Esophagus mucosa (tissue), 1 donor: ENCODE data around the gene THEM5. TPM values are rescaled to one million over a fixed set of nuclear protein-coding genes. Genes with fewer than 3 reads are reported as not detected.

ENCODE experiments used
- ATAC-seq: fragments of 200-7000 bp; cut with Tn5 transposase; one replicate; pipeline ENCODE4 v1.9.1; 2020
- total RNA-seq: library from RNA; stranded (reverse); gene quantifications from one replicate; pipeline ENCODE4 v1.2.4, GENCODE V29; 2023
- donor health status: DM: yes; HTN: yes; CAD: no.

Gene THEM5
- total RNA-seq, 1 donor from 2014 or later = 0.32 TPM

DNA sequence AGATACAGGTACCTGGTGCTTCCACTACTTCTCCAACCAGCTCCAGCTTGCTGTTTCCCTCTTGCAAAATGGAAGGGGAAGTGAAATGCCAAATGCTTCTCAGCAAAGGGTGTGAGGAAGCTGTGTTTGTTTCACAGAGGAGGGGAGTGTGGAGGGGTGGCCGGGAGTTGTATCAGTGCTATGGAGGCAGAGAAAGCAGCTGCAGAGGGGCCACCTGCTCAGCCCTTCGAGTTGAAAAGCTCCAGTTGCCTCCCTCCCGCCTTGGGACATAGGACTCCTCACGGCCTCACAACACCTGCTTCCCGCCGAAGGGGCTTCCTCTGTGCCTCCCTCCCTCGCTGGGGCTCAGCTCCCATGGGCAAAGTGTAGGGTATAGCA is 36.2 kb downstream of the THEM5 start:
- no peak for ATAC-seq

DNA sequence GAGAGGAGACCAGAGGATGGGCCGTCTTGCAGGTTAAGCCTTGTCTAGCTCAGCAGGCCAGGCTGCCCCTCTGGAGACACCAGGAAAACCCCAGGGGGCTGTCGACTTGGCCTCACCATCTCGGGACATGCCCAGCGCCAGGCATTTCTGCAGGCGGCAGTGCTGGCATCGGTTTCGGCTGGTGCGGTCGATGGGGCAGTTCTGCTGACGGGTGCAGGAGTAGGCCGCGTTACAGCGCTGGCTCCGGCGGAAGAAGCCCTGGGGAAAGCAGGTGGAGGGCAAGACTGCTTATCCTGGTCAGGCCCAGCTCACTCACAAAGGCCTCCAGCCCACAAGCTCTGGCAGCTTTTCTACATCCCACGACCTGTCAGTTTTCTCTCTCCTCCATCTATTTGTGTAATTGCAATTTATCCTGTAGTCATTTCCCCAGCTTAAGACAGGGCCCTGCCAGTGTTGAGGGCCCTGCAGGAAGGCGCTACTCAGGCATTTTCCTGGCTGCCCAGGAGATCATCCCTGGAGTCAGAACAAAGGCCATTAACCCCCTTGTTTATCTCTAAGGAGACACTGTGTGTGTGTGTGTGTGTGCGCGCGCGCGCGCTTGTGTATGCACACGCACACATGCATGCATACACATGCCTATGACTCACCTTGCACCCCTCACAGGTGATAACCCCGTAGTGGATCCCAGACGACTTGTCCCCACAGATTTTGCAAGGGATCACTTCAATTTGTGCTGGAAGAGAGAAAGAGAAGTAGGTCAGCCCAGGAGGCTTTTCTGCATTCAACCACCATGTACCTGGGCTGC is 36.8 kb downstream of the THEM5 start:
- ATAC-seq = peak; percentile 60

DNA sequence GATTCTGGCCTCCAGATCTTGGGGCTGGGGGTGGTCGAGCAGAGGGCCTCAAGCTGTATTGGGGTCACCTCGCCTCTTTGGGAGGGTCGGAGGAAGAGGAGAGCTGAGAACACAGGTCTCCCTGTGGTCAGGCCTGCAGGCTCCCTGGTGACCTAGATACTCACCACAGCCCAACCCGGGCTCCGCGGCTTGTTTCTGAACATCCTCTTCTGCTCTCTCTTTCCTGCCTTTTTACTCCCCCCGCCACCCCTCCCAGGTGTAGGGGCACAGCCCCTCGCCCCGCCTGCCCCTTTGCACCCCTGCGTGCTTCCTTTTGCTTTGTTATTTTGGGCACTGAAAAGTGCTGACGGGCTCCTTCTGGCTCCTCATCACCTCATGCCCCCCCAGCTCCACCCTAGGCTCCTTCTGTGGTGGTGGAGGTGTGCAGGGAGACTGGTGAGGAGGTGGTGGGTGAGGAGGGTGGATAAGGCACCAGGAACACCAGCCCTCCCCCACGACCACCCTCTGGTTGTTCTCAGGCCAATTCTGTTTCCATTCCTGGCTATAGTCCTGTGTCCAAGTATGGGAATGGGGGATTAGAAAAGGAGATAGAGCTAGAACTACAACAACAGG is 37.7 kb downstream of the THEM5 start:
- ATAC-seq = no peak

DNA sequence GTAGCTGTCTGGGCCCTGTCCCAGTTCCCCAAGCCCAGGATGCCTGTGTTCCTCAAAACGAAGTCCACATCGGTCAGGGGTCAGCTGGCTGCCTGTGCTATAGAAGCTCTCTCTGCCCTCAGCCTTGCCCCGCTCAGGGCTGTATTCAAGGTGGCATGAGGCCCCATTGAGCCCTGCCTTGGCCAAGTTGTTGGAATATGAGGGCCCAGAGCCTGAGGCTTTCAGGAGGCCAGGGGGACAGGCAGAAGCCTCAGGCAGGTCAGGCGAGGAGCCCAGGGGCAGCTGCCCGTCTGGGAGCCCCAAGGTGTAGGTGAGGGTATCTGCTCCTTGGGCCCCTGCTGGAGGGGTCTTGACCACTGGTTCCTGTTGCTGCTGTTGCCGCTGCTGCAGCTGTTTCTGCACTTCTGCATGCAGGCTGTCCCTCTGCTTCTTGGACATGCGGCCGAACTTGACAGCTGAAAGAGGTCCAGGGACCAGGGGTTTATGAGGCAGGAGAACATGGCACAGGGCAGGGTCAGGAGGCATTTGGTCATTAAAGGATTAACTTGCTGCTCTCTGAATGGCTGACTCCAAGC is 38.5 kb downstream of the THEM5 start:
- no peak for ATAC-seq

DNA sequence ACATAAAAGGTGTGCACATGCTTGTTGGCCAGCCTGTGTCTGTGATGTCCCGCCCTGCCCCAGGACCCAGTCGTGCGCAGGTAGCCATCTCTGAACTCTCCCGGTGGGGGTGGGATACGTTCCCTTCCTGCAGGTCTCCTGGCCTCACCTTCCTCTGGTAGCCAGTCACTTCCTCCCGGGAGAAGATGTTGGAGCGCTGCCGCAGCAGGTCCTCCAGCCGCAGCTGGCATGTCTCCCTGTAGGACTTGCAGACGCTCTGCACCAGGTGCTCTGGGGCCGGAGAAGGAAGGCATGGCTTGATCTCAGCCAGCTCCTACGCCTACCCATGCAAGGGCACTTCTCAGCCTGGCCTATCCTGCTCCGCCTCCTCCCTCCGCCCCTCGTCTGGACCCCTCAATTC is 39.1 kb downstream of the THEM5 start:
- no peak for ATAC-seq

DNA sequence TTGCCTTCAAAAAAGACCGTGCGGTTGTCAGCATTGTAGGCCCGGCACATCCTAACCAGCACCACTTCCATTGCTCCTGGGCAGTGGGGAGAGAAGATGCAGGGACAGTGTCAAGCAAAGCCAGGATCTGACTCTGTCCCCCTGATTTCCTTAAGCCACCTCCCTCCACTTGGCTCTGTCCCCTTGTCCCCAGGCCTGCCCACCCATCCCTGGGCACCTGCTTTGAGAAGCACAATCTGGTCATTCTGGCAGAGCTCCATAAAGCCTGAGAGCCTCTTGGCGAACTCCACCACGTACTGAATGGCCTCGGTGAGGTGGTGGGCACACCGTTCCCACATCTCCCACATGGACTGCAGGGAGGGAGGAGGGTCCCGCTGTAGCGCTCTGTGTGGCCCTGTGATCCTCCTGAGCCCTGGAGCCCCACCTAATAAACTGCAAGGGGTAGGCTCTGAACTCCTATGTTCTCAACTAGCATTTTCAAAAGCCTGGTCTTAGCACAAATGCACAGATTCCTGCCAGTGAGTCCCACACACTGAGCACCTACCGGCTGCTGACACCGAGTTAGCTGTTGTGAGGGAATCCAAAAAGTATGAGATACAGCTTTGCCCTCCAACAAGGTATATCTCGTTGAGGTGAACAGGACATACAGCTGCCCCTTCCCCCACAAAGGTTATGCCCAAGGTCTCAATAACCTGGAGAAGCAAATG is 40.1 kb downstream of the THEM5 start:
- ATAC-seq = no peak

DNA sequence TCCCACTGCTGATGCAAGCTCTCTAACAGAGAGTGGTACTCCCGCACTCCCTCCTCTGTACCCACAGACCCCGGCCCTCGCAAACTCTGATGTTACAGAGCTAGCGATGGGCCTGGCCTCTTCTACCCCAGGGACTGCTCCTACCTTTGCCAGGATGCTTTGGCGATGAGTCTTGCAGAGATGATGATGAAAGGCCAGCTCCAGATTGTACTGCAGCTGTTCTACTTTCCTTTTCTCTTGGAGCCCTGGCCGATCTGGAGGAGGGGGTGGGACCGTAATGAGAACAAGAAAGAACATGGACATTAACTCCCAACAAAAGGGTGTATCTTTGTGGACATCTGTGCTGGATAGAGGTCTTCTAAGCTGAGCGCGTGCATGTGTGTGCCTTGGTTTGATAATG is 42.3 kb downstream of the THEM5 start:
- ATAC-seq = no peak

DNA sequence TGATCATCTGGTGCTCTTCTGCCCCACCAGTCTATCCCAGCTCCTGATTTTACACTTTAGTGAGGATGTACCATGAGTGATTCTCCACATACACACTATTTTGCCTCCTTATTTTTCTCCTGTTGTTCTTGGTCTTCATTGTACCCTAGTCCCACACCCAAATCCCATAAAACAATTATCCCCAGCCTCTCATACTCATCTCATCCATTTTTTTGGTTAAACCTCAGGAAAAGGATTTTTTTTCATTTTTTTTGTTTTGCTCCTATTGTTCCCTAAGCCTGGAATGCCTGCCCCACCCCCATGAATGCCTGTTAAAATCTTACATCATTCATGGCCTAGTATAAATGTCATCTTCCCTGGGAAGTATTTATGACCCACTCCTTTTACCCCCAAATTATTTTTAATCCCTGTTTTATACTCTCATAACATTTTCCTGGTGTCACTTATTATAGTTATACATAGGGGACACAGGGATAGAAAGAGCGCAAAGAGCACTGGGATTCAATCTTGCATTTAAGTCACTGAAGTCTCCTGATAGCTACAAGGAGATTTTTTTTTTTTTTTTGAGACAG is 43.4 kb downstream of the THEM5 start:
- ATAC-seq = no peak

DNA sequence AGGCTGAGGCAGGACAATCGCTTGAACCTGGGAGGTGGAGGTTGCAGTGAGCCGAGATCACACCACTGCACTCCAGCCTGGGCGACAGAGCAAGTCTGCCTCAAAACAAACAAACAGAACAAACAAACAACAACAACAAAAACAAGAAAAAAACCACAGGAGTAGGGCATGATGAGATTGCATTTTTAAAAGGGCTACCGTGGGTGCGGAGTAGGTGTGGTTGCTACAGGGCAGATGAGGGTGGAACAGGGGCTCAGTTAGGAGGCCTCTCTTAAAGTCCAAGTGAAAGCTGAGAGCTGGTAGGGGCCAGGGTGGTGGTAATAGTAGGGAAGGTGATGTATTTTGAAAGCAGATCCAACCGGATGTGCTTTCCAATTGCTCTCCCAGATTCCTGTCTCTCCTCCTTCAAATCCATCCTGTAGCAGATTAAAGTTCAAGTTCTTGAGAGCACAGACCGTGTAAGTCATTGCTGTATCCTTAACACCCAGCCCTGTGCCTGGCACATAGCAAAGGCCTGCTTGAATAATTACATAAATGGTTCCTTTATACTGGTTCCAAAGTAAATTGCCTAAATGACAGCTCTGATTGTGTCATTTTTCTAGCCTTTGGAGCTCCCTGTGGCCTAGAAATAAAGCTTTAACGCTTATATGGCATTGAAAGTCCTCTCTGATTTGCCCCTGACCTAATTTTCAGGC is 44.1 kb downstream of the THEM5 start:
- ATAC-seq = no peak

DNA sequence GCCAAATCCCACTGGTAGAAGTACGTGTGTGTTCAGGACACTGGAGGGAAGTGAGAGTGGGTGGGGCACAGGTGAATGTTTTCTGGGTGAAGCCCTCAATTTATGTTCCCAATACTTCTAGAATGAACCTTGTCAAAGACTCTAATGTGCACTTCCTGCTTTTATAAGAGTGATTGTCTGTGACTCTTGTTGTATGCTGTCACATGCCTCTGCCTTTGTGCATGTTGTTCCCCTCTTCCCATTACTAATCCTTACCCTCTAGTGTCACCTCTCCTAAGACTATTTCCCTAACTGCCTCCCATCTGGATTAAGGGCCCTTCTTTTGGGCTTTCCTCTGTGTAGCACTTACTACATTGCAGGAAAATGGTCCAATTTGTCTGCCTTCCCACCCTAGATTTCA is 45.7 kb downstream of the THEM5 start:
- no peak for ATAC-seq

DNA sequence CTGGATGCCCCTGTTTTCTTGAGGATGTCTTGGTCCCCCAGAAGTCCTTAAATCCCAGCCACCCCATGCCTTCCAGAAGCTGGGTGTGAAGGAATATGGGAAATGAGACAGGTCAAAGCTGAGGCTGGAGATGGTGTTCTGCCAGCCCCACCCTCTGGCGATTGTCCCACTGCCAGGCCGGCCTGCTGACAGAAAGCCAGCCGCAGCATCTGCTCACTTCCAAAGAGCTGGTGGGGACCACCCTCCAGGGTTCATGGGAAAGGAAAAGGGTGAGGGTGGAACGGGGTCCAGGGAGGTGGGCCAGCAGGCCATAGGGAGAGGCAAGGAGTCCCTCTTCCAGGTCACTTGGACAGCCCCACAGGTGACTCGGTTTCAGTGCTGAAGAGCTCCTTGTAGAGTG is 46.4 kb downstream of the THEM5 start:
- ATAC-seq = no peak

DNA sequence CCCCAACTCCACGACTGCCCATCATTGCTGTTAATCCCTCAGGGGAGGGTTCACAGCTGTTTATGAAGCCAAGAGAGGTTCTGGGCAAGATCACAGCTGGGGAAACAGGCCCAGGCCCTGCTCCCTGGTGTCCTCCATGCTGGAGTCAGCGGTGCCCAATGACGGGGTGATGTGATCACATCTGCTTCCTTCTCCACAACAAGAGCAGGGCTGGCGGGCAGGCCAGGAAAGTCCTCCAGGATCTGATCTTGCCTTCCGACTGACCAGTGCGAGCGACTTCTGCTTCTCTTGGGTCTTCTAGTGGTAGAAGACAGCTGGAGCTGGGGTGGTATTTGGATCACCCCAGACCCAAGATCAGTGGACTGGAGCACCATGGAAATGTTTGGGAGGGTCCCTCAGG is 47.3 kb downstream of the THEM5 start:
- no peak for ATAC-seq

DNA sequence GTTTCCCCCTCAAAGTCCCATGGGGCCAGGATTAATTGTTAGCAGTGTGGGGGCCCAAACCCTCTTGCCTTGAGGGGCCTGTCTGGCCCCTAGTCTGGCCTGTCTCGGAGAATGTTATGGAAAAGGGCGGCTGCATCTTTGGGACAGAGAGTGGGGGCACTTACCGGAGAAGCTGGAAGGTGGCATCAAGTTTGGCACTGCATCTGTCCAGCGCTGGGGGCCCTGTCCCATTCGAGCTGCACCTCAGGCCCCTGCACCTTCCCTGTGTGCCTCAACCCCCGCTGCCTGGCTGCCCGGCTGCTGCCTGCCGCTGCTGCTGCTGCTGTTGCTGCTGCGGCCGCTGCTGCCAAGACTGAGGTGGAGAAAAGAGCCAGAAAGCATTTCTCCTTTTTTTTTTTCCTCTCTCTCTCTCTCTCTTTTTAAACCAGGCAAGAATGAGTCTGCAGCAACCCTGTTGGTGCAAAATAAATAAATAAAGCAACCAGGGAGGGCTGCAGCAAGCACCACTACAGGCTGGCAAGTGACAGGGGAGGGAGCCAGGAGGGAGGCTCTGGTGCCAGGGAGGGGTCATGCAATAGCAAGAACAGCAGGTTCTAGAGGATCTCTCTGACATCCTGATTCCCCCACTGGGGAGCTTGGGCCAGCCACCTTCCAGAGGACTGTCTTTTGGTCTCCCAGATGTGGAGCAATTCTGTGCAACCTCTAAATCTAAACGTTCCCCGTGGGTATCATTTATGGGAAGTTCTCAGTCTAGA is 48.3 kb downstream of the THEM5 start, which contains the start of gene LINGO4:
Gene LINGO4 (minus strand): TSS at position 354 of the 755 bp plus-strand sequence. CDS start 2,715 bp downstream, outside the sequence.
- no peak for ATAC-seq

DNA sequence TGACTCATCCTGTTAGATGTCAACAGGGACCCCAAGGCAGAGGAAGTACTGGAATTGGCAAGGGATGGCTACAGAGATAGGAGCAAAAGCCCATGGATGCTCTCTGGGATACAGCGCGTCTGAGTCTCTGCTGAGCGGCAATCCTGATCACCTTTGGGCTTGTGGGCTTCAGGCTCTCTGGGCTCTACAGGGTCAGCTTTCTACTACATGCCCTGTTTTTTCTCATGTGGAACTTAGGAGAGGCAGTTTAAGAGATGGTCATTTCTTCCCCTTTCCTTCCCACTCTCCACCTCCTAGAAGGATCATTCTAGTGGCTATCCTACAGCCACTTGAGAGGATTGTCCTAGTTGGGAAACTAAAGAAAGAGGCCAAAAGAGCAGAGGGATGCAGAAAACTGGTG is 49.6 kb downstream of the THEM5 start:
- no peak for ATAC-seq

DNA sequence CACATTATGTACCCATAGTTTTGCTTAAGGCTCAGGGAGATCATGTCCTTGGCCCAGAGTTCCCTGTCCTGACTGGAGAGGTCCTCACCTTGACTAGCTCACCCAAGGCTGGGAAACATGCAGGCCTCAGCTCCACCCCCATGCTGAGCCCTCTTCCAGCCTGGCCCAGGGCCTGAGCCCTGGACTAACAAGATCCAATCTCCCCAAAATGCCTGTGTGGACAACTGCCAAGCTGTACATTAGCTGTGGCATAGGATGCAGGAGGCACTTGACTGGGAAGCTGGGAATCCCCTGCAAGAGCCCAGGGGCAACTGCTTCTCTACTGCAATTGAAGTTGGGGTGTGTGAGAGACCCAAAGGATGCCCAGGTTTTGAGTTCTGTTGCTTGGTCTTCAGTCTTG is 50.3 kb downstream of the THEM5 start:
- peak; percentile 9 for ATAC-seq

DNA sequence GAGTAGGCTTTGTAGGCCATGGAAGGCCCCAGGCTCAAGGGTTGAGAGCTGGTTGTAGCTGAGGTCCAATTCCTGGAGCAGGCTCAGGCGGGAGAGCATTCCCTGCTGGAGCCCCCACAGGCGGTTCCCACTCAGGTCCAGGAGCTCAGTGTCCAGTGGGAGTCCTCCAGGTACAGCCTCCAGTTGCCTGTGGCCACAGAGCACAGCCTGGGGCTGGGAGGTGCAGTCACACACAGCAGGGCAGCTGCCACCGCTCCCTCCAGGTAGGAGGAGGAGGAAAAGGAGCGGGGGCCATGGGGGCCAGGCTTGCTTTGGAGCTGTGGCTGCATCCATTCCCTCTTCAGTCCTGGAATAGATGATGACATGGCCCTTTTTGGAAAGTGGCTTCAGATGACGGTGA is 51.1 kb downstream of the THEM5 start:
- ATAC-seq = no peak

DNA sequence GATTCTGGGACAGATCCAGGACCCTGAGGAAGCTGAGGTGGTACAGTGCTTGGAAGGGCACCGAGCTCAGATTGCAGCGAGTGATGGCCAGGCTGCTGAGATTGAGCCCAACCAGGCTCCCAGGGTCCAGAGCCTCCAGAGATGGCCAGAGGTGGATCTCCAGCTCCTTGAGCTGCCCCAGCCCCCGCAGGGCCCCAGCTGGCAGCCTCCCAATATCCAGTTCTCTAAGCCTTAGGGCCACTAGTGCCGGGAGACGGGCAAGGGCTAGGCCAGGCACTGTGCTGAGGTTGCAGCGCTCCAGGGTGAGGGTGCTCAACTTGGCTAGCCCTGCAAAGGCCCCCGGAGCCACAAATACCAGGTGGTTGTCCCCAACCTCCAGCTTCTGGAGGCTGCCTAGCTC is 51.7 kb downstream of the THEM5 start:
- no peak for ATAC-seq

DNA sequence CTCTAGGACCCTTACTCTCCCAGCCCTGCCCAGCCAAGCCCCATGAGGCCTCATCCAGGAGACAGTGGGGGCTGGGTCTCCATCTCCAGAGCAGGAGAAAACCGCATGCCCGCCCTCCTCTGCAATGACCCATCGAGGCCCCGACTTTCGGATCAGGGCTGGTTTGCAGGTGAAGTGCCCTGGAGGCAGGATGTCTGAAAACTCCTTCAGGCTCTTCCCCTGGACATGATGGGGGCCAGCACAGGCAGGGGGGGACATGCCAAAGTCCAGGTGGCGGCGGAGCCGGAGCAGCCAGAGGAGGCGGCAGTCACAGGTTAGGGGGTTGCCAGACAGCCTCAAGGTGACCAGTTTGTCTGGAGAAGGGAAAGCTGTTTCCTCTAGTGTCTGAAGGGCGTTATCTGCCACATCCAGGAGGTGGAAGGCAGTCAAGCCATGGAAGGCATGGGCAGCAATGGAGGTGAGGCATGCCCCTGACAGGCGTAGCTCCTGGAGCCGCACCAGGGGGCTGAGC is 52.1 kb downstream of the THEM5 start:
- no peak for ATAC-seq

DNA sequence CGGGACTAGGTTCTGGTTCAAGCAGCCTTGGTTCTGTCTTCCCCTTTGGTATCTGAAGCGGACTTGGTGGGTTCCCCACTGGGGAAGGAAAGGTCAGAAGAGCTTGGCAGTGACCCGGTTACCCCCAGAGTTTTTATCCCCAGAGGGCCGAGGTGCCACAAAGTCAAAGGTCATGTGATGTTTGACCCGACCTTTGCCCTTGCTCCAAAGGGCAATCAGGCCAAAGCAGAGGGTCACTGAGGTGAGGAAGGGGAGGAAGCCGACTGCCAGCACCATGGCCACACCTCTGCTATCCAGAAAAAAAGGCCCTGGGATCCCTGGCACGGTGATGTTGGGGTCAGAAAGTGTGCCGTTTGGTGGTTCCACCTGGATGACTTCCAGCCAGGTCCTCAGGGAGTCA is 52.7 kb downstream of the THEM5 start:
- ATAC-seq = no peak

DNA sequence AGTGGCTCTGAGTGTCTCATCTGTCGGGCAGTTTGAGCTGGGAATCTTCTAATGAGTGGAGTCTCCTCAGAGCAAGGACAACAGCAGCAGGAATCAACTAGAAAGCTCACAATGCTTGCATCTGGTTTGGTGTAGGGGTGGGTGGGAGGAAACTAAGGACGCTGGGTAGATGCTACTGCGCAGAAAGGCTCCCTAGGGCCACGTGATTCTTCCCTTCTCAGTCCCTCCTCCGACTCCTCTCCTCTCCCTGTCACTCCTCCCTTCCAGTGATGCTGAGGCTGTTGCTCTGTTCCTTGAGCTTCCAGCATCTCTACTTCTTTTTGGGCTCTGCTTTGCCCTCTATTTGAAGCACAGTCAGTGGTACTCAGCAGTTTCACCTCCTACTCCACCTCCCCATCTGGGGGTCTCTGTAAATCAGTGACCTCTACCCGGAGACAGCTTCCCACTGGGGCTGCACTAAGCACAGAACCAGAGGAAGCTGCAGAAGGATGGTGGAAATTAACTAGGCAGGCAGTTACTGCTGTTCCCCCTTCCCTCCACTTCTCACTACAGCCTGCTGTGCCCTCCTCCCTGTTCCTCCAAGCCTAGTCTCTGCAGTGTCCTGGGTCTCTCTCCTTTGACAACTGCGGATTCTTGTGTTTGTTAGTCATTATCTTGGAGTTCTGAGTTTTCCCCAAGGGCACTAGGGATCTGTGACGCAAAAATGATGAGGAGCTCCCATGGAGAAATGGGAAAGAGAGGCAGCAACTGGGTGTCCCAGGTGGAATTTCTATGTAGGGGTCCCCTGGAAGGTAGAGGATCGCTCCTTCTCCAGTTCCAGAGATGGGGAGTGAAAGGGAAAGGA is 54.1 kb downstream of the THEM5 start:
- no peak for ATAC-seq
